MM.1S (cell line): ENCODE results near the gene MOG.
A peak's percentile ranks its signal among the peaks of the same experiment; 100 is the strongest.

ENCODE experiments used
- DNase-seq: peaks from one replicate; pipeline ENCODE4 v3.0.0-alpha.2; 2015
- H2AFZ ChIP-seq: fragments of 300-600 bp; sonication (generic); 2 replicates; pipeline ENCODE4 v1.6.0; 2016; ENCODE audit warnings: antibody characterized with exemption, low read length
- H3F3A ChIP-seq: fragments of 300-600 bp; sonication (generic); 2 replicates; pipeline ENCODE4 v1.6.1; 2016; ENCODE audit warnings: mild to moderate bottlenecking, antibody characterized with exemption, low read length, moderate library complexity, mixed read lengths; ENCODE audit not compliant: insufficient read depth
- H3K27ac ChIP-seq: fragments of 300-600 bp; sonication (generic); 2 replicates; pipeline ENCODE4 v1.5.1; 2016; ENCODE audit warnings: mild to moderate bottlenecking, low read length
- H3K27me3 ChIP-seq: fragments of 300-600 bp; sonication (generic); replicated peaks from 2 replicates; pipeline ENCODE4 v1.6.0; 2016; ENCODE audit warnings: low read length; ENCODE audit not compliant: insufficient read depth
- H3K36me3 ChIP-seq: fragments of 300-600 bp; sonication (generic); replicated peaks from 2 replicates; pipeline ENCODE4 v1.6.1; 2016; ENCODE audit warnings: mild to moderate bottlenecking, low read length, mixed read lengths; ENCODE audit not compliant: insufficient read depth
- H3K4me1 ChIP-seq: fragments of 300-600 bp; sonication (generic); 2 replicates; pipeline ENCODE4 v1.6.1; 2016; ENCODE audit warnings: low read length, mixed read lengths
- H3K4me2 ChIP-seq: fragments of 300-600 bp; sonication (generic); 2 replicates; pipeline ENCODE4 v1.6.0; 2016; ENCODE audit warnings: low read depth, low read length
- H3K4me3 ChIP-seq: fragments of 300-600 bp; sonication (generic); 2 replicates; pipeline ENCODE4 v1.5.1; 2016; ENCODE audit warnings: low read length, mixed read lengths
- H3K79me2 ChIP-seq: fragments of 300-600 bp; sonication (generic); 2 replicates; pipeline ENCODE4 v1.6.1; 2016; ENCODE audit warnings: mixed run types, low read length, mixed read lengths
- H3K9ac ChIP-seq: fragments of 300-600 bp; sonication (generic); 2 replicates; pipeline ENCODE4 v1.6.1; 2016; ENCODE audit warnings: low read length, mixed read lengths
- H3K9me2 ChIP-seq: fragments of 300-600 bp; sonication (generic); replicated peaks from 2 replicates; pipeline ENCODE4 v1.6.1; 2016; ENCODE audit warnings: mild to moderate bottlenecking, low read length, mixed read lengths; ENCODE audit not compliant: insufficient read depth
- H3K9me3 ChIP-seq: fragments of 300-600 bp; sonication (generic); replicated peaks from 2 replicates; pipeline ENCODE4 v1.6.1; 2016; ENCODE audit warnings: mild to moderate bottlenecking, low read length, mixed read lengths; ENCODE audit not compliant: insufficient read depth
- H4K20me1 ChIP-seq: fragments of 300-600 bp; sonication (generic); 2 replicates; pipeline ENCODE4 v1.6.1; 2016; ENCODE audit warnings: mild to moderate bottlenecking, low read length, moderate library complexity, mixed read lengths; ENCODE audit not compliant: insufficient read depth
- CTCF ChIP-seq: fragments of 300-600 bp; sonication (generic); IDR thresholded peaks from 2 replicates; pipeline ENCODE4 v1.5.1; 2016; ENCODE audit warnings: antibody characterized with exemption, low read length, mixed read lengths
- EZH2 ChIP-seq: fragments of 300-600 bp; sonication (generic); optimal IDR thresholded peaks from 2 replicates; pipeline ENCODE3; 2017; ENCODE audit warnings: low read depth, mild to moderate bottlenecking, antibody characterized with exemption, low read length, mixed read lengths
- EZH2phosphoT487 ChIP-seq: fragments of 300-600 bp; sonication (generic); IDR thresholded peaks from 2 replicates; pipeline ENCODE4 v1.6.1; 2018; ENCODE audit warnings: antibody characterized with exemption, low read length

Gene MOG

GRCh38 chr6:29617782-29618554 is 38.9 kb upstream of the MOG start:
- DNase-seq: no peak
- Histone ChIP-seq H3K36me3 (no peaks in the 10 kb centered on the region), H2AFZ (no peak overlapping the region)

DNA sequence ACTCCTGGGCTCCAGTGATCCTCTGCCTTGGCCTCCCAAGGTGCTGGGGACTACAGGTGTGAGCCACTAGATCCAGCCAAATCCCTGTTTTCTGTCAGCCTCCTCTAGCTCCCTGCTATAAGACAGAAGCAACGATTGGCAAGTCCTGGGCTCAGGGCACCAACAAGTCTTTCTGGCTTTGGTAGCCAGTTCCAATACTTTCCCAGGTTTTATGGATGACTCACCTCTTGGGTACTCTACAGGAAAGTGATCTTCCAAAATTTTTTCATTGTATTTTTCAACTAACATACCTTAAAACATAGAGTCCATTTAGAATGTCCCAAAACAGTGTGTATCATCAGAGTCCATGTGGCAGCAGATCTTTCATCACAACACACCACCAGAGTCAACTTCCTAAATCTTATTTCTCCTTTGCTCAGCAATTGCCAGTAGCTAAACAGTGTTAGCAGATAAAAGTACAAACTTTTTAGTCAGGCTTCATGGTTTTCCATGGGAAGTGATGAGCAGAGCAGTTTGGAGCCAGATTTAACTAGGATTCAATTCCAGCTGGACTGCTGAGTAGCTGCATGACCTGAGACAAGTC is 37.2 kb upstream of the MOG start:
- DNase-seq: no peak
- H3K9ac ChIP-seq: no peak overlapping the region
- H3K36me3 ChIP-seq: no peaks in the 10 kb centered on the region

More at GRCh38 chr6:29617782-29618554, 38.9 kb upstream of the MOG start:
- H3K4me3 ChIP-seq: no peak overlapping the region
- H3K27me3 ChIP-seq: no peaks in the 10 kb centered on the region
- no peaks in the 10 kb centered on the region for H3K9me2 ChIP-seq
- H3K9me3 ChIP-seq: no peaks in the 10 kb centered on the region
- H3F3A ChIP-seq: no peaks in the 10 kb centered on the region
- H3K79me2 ChIP-seq: no peaks in the 10 kb centered on the region
- H3K4me1 ChIP-seq: no peaks in the 10 kb centered on the region
- no peak overlapping the region for H3K27ac ChIP-seq
- peak; percentile 33 for TF ChIP-seq CTCF
- TF ChIP-seq EZH2: no peak
- H3K9ac ChIP-seq: no peak overlapping the region
- no peak overlapping the region for H3K4me2 ChIP-seq
- no peaks in the 10 kb centered on the region for H4K20me1 ChIP-seq

DNA sequence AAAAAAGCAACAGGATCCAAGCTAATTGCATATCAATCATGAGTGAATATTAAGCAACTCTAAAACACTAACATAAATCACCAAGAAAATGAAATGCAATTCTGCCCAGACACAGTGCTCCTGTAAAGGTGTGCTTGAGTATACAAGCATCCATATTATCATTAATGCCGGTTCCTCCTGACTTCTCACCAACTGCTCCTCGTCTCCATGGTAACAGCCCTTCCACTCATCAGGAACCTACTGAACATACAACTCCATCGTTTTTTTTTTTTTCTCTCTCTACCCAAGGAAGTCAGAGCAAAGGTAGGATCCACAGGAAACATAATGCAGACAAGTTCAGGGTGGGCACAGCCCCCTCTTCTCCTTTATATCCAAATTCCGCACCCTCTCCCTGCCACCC is 36.3 kb upstream of the MOG start:
- H3K4me1 ChIP-seq: no peaks in the 10 kb centered on the region
- H3K9me3 ChIP-seq: no peaks in the 10 kb centered on the region
- no peaks in the 10 kb centered on the region for H3K27me3 ChIP-seq
- H3K9ac ChIP-seq: no peak overlapping the region
- no peaks in the 10 kb centered on the region for H3K79me2 ChIP-seq
- H3K9me2 ChIP-seq: no peaks in the 10 kb centered on the region
- no peak overlapping the region for H3K4me2 ChIP-seq
- DNase-seq: no peak
- TF ChIP-seq CTCF (no peak), EZH2phosphoT487 (no peak), EZH2 (no peak)
- H2AFZ ChIP-seq: no peak overlapping the region
- no peaks in the 10 kb centered on the region for H3K36me3 ChIP-seq
- H3F3A ChIP-seq: no peaks in the 10 kb centered on the region
- H3K27ac ChIP-seq: no peak overlapping the region
- no peak overlapping the region for H3K4me3 ChIP-seq
- no peaks in the 10 kb centered on the region for H4K20me1 ChIP-seq

More for the DNA sequence above, 37.2 kb upstream of the MOG start:
- Histone ChIP-seq H3K27me3 (no peaks in the 10 kb centered on the region), H3K4me1 (no peaks in the 10 kb centered on the region), H3K9me3 (no peaks in the 10 kb centered on the region), H3K27ac (no peak overlapping the region), H3K79me2 (no peaks in the 10 kb centered on the region), H3K9me2 (no peaks in the 10 kb centered on the region), H2AFZ (no peak overlapping the region), H3K4me3 (no peak overlapping the region), H3K4me2 (no peak overlapping the region), H4K20me1 (no peaks in the 10 kb centered on the region), H3F3A (no peaks in the 10 kb centered on the region)
- TF ChIP-seq CTCF (no peak), EZH2 (no peak), EZH2phosphoT487 (no peak)
